GM18505 (cell line): ENCODE data around the gene CAP2.
"Not testable (repeated sequence)": the region's sequence is repeated elsewhere in the genome, so short reads cannot be mapped to it uniquely, and the experiment has no call there.

Source experiments
- ATAC-seq: cut with Tn5 transposase; IDR thresholded peaks from one replicate; pipeline ENCODE4 v1.9.1; 2021; ENCODE audit not compliant: unreplicated experiment
- POLR2A ChIP-seq: IDR thresholded peaks from 4 replicates; pipeline ENCODE4 v1.6.1; 2011; ENCODE audit warnings: borderline replicate concordance; ENCODE audit not compliant: insufficient read depth, insufficient read length; ENCODE audit errors: extremely low read depth

Gene CAP2

DNA sequence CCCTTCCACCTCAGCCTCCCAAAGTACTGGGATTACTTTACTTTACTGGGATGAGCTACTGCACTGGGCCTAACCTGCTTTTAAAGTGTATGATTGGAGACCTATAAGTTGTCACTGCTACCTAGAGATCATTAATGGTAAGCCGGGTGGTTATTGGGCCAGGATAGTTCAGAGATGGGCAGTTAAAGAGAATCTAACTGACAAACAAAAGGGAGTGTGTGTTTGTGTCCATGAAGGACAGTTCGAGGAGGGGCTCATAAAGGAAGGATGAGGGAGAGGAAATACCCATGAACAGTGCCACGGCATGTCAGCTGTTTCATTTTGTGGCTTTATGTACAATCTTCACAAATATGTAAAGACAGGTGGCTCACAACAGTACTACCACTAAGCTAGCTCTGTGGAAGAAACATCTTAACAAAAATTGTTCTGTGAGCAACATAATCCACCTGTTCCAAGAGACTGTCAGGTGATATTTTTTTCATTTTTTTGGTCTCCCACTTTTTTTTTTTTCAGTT is 137.0 kb downstream of the CAP2 start:
- TF ChIP-seq POLR2A, result no peak
- ATAC-seq, result no peak

DNA sequence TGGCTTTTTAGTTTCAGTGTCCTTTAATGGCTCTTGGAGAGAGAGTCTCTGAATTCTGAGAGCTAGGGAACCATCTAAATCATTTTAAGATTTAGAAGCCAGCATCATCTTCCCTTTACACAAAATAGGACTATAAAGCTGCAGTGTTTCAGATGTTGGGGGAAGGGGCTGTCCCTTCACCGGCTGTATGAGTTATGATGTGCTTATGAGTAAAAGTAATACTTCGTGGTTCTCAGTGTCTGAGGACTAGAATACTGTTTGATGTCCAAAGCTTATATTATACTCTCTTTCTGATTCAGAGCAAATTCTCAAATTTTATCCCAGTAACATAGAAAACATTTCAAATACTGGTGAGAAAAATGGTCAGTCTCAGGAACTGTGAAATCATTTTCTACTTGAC is 143.2 kb downstream of the CAP2 start:
- no peak for TF ChIP-seq POLR2A
- no peak for ATAC-seq

DNA sequence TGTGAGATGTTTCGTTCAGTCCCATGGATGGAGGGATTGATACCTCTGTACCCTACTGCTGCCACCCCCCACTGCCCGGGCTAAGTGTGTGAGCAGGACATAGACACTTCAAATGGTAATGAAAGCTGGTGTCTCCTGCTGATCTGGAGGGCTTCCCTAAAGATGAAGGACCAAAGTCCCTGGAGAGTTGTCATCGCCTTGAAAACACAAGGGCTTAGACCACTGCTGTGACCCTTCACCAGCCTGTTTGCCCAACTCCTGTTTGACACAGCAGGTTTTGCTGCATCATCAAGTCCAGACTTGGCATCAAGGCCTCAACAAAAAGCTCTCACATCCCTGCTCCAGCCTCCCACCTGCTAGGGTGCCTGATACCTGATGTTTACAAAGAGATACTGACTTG is 148.8 kb downstream of the CAP2 start:
- no peak for ATAC-seq
- no peak for TF ChIP-seq POLR2A

DNA sequence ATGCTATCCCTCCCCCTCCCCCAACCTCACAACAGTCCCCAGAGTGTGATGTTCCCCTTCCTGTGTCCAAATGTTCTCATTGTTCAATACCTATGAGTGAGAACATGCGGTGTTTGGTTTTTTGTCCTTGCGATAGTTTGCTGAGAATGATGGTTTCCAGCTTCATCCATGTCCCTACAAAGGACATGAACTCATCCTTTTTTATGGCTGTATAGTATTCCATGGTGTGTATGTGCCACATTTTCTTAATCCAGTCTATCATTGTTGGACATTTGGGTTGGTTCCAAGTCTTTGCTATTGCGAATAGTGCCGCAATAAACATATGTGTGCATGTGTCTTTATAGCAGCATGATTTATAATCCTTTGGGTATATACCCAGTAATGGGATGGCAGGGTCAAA is 152.3 kb downstream of the CAP2 start:
- ATAC-seq, result not testable (repeated sequence)

DNA sequence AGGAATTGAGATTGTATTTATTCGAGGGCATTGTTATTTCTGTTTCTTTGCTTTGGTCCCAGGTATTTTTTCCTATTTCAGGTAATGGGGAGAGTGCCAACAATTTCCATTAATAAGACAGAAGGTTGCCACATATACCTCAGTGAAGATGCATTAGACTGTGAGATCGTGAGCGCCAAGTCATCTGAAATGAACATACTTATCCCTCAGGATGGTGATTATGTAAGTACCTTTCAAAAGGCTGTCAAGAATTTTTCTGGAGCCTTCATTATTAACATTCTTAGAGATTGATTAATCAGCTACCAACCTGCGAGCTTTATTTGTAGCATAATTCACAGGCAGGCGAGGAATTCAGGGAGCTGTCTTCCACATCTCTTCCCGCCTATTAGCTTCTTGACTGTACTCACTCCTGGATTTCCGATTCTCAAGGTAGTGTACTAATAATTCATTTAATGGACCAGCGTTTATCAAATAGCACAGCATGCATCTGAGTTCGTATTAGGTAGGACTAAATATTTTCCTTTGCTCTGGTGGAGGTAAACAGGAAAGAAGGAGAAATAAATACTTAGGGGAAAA is 158.1 kb downstream of the CAP2 start:
- no peak for TF ChIP-seq POLR2A
- no peak for ATAC-seq

DNA sequence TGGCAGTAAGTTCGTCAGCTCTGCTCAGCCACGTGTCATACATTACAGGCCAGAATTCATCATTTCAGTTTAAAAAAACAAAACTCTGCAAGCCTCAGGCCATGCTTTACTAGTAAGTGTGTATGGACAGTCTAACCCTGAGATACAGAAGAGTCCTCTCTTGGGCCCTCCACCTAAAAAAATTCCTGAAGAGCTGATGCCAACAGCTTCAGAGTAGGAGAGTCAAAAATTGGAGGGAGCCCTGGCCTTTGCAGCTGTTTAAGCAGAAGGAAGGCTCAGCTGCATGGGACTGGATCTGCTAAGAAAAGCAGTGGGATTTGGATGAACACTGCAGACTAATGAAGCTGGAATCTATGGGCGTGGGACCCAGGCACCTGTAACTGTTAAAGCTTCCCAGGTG is 159.5 kb downstream of the CAP2 start:
- no peak for ATAC-seq
- no peak for TF ChIP-seq POLR2A

DNA sequence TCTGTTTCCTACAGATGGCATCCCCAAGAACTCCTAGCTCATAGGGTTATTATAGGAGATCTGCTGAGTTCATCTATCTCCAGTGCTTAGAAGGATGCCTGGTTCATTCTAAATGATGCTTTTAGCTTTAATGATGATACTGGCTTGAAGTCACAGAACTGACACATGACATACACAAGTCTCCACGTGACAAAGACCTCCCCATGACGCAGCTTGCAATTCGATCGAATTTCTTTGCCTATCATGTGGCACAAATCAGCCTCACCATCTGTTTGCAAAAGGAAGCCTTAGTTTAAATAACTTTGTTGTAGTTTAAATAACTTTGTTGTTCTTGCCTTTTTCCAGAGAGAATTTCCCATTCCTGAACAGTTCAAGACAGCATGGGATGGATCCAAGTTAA is 162.6 kb downstream of the CAP2 start:
- TF ChIP-seq POLR2A, result no peak
- ATAC-seq, result no peak

DNA sequence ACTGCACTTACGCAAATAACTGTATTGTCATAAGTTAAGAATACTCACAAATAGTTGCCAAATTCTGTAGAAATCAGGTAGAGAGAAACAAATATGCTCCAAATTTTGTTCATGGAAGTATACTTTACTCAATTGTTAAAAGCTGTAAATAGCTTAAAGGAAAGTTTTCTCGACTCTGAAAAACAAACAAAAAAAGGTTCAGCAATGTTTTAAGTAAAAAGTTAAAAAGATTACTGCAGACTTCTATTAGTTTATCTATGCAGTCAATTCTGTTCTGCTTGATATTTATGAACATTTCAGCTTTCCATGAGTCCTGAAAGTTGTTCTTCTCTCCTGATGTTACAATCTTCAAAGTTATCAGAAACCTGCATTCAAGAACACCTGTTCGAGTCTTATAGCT is 169.2 kb downstream of the CAP2 start:
- ATAC-seq, result no peak
- TF ChIP-seq POLR2A, result no peak

DNA sequence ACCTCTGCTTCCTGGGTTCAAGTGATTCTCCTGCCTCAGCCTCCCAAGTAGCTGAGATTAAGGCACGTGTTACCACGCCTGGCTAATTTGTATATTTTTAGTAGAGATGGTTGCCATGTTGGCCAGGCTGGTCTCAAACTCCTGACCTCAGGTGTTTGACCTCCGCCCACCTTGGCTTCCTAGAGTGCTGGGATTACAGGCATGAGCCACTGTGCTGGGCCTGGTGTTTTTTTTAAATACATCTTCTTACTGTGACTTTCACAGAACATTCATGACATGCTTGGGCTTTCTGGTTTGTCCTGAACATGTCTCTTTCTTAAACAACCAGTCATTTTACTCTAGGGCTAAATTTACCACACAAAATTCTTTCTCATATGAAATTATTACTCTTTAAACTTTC is 172.0 kb downstream of the CAP2 start:
- ATAC-seq, result no peak
- no peak for TF ChIP-seq POLR2A

DNA sequence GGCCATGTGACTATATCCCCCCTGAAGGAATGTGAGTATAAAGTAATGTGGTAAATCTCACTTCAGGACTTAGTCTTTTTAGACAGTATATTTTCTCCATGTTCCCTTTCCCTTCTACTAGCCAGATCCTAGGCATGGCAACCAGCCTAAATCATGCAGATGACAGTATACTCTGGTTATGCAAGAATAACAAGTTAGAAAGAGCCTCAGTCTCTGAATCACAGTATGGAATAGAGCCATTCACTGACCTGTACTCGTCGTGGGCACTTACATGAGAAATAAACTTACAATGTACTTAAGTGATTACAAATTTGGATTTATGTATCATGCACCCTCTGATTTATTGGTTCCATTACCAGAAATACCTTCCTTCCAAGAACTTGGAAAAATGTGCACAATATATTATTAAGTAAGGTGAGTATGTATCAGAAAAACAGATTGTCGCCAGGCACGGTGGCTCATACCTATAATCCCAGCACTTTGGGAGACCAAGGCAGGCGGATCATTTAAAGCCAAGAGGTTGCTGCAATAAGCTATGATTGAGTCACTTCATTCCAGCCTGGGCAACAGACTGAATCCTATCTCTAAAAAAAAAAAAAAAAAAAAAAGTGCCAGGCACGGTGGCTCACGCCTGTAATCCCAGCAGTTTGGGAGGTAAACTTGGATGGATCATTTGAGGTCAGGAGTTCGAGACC is 181.6 kb downstream of the CAP2 start:
- no peak for ATAC-seq
- no peak for TF ChIP-seq POLR2A

DNA sequence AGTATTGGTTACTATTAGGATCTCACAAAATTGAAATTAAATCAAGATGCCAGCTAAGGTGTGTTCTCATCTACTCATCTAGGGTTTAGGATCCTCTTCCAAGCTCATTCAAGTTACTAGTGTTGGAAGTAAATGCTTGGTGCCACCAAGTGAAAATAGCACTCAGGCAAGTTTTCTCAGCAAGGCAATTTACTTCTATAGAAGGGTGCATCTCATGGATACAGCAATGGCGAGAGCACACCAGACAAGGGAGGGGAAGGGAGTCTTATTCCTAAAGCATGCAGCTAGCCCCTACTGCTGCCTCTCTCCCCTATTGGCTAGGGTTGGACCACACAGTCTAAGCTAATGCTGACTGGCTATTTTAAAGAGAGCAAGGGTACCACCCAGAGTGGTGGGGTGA is 183.7 kb downstream of the CAP2 start:
- no peak for ATAC-seq
- TF ChIP-seq POLR2A, result no peak

DNA sequence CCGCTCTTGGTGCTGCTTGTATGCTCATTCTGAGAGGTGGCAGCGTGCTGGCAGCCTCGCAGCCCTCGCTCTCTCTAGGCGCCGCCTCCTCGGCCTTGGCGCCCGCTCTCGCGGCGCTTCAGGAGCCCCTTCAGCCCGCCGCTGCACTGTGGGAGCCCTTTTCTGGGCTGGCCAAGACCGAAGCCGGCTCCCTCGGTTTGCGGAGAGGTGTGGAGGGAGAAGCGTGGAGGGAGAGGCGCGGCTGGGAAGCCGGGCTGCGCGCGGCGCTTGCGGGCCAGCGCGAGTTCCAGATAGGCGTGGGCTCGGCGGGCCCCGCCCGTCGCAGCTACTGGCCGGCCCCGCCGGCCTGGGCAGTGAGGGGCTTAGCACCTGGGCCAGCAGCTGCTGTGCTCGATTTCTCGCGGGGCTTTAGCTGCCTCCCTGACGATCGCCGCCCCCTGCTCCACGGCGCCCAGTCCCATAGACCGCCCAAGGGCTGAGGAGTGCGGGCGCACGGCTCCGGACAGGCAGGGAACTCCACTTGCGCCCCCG is 187.2 kb downstream of the CAP2 start:
- no peak for TF ChIP-seq POLR2A
- no peak for ATAC-seq

DNA sequence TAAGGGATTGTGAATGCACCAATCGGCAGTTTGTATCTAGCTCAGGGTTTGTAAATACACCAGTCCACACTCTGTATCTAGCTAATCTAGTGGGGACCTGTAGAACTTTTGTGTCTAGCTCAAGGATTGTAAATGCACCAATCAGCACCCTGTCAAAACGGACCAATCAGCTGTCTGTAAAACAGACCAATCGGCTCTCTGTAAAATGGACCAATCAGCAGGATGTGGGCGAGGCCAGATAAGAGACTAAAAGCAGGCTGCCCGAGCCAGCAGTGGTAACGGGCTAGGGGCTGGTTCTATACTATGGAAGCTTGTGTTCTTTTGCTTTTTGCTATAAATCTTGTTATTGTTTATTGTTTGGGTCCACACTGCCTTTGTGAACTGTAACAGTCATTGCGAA is 187.9 kb downstream of the CAP2 start:
- not testable (repeated sequence) for ATAC-seq

DNA sequence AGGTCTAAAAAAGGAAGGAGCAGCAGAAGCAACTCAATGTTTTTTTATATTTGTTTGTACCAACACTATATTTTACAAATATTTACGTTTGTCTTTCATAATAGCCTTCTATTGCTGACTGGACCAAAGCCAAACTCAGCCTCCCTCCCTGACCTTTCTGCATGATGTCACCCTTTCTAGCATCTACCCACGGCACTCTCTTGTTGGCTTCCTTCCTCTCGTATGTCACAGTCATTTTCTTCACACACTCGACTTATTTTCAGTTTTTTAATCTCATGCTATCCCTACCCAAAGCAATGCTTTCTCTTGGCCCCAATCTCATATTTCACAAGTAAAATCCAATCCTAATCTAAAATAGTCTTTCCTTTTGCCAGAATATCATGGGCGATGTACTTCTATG is 190.4 kb downstream of the CAP2 start:
- no peak for TF ChIP-seq POLR2A
- no peak for ATAC-seq
